Trophoblast cell (in vitro differentiated cells and primary cell): ENCODE measurements around the gene PDE10A.

Experiments used
- DNase-seq, 2 donors: peaks; one replicate each; pipeline ENCODE4 v3.0.0-alpha.2; 2016
- H2AFZ ChIP-seq: 2 replicates; pipeline ENCODE4 v1.6.1; 2013; ENCODE audit warnings: low read length, moderate library complexity, mild to moderate bottlenecking; ENCODE audit not compliant: insufficient read depth, poor library complexity
- H2AK5ac ChIP-seq: 2 replicates; pipeline ENCODE4 v1.6.1; 2013; ENCODE audit warnings: mild to moderate bottlenecking, low read length
- H2BK120ac ChIP-seq: 2 replicates; pipeline ENCODE4 v1.6.1; 2013; ENCODE audit warnings: low read length, mild to moderate bottlenecking, moderate library complexity; ENCODE audit not compliant: insufficient read depth, poor library complexity
- H2BK12ac ChIP-seq: 2 replicates; pipeline ENCODE4 v1.6.1; 2013; ENCODE audit warnings: mild to moderate bottlenecking, low read length, moderate library complexity
- H2BK5ac ChIP-seq: 2 replicates; pipeline ENCODE4 v1.6.1; 2013; ENCODE audit warnings: low read length, low read depth, moderate library complexity, mild to moderate bottlenecking; ENCODE audit not compliant: poor library complexity
- H3K14ac ChIP-seq: 2 replicates; pipeline ENCODE4 v1.6.1; 2013; ENCODE audit warnings: mild to moderate bottlenecking, low read length
- H3K18ac ChIP-seq: 2 replicates; pipeline ENCODE4 v1.6.1; 2013; ENCODE audit warnings: mild to moderate bottlenecking, low read length
- H3K23ac ChIP-seq: 2 replicates; pipeline ENCODE4 v1.6.1; 2013; ENCODE audit warnings: low read length
- H3K27ac ChIP-seq: 2 replicates; pipeline ENCODE4 v1.5.1; 2013; ENCODE audit warnings: low read depth, mild to moderate bottlenecking, inconsistent platforms, low read length, moderate library complexity
- H3K27me3 ChIP-seq: 2 replicates; pipeline ENCODE4 v1.6.1; 2013; ENCODE audit warnings: inconsistent platforms, mild to moderate bottlenecking, low read length, moderate library complexity; ENCODE audit not compliant: insufficient read depth
- H3K36me3 ChIP-seq, 2 experiments: 1 replicate in 1 of 2; 2 replicates in 1 of 2; pipeline ENCODE4 v1.6.1; 2013; ENCODE audit warnings: low read length in 2 of 2, mild to moderate bottlenecking in 2 of 2, moderate library complexity in 1 of 2; ENCODE audit not compliant: insufficient read depth in 2 of 2, control insufficient read depth in 1 of 2
- H3K4ac ChIP-seq: 2 replicates; pipeline ENCODE4 v1.6.1; 2013; ENCODE audit warnings: low read depth, mild to moderate bottlenecking, low read length, moderate library complexity
- H3K4me1 ChIP-seq, 2 experiments: 1 replicate in 1 of 2; 2 replicates in 1 of 2; pipeline ENCODE4 v1.6.1; 2013; ENCODE audit warnings: low read length in 2 of 2, mild to moderate bottlenecking in 2 of 2, moderate library complexity in 1 of 2; ENCODE audit not compliant: insufficient read depth in 2 of 2, control insufficient read depth in 1 of 2
- H3K4me2 ChIP-seq: 2 replicates; pipeline ENCODE4 v1.6.1; 2013; ENCODE audit warnings: inconsistent platforms, mild to moderate bottlenecking, low read length, moderate library complexity
- H3K4me3 ChIP-seq: 2 replicates; pipeline ENCODE4 v1.5.1; 2013; ENCODE audit warnings: mild to moderate bottlenecking, low read depth, low read length, inconsistent platforms
- H3K79me1 ChIP-seq: one replicate; pipeline ENCODE4 v1.6.1; 2013; ENCODE audit warnings: low read length
- H3K79me2 ChIP-seq: 2 replicates; pipeline ENCODE4 v1.6.1; 2013; ENCODE audit warnings: low read length, mild to moderate bottlenecking; ENCODE audit not compliant: control insufficient read depth, insufficient read depth, poor library complexity
- H3K9ac ChIP-seq: 2 replicates; pipeline ENCODE4 v1.6.1; 2013; ENCODE audit warnings: mild to moderate bottlenecking, low read length
- H3K9me3 ChIP-seq: 2 replicates; pipeline ENCODE4 v1.6.1; 2013; ENCODE audit warnings: low read depth, mild to moderate bottlenecking, control low read depth, inconsistent platforms, low read length; ENCODE audit not compliant: insufficient read depth
- H4K12ac ChIP-seq: 2 replicates; pipeline ENCODE4 v1.6.1; 2013; ENCODE audit warnings: low read depth, mild to moderate bottlenecking, low read length, moderate library complexity
- H4K8ac ChIP-seq: 2 replicates; pipeline ENCODE4 v1.6.1; 2013; ENCODE audit warnings: low read depth, mild to moderate bottlenecking, low read length, moderate library complexity
- H4K91ac ChIP-seq: one replicate; pipeline ENCODE4 v1.6.1; 2013; ENCODE audit warnings: low read depth, mild to moderate bottlenecking, low read length, moderate library complexity
- WGBS: extraction: QIAGEN DNeasy Blood & Tissue Kit; methylation state at CpG from one replicate; pipeline ENCODE4 v1.1.7; 2013; ENCODE audit warnings: missing lambda C conversion rate; ENCODE audit not compliant: insufficient read length, insufficient coverage; ENCODE audit errors: extremely low coverage; 5-methylcytosine and 5-hydroxymethylcytosine counted together

PDE10A gene

GRCh38 chr6:165653607-165654006 lies 9.4 kb downstream of the PDE10A start:
- H2BK120ac ChIP-seq = no peak overlapping the region
- H3K23ac ChIP-seq = no peak overlapping the region
- H3K27me3 ChIP-seq = no peaks in the 10 kb centered on the region
- H3K27ac ChIP-seq = no peak overlapping the region
- no peaks in the 10 kb centered on the region for H3K9me3 ChIP-seq
- H3K79me1 ChIP-seq = no peaks in the 10 kb centered on the region
- H3K4me1 ChIP-seq = peaks cover 7 to 10% of the 10 kb centered on the region in 2 experiments
- no peaks in the 10 kb centered on the region for H3K79me2 ChIP-seq
- H3K4me2 ChIP-seq = no peak overlapping the region
- no peak overlapping the region for H4K8ac ChIP-seq
- peaks cover 0 to 3% of the 10 kb centered on the region in 2 experiments for H3K36me3 ChIP-seq
- no peak overlapping the region for H3K4me3 ChIP-seq
- H2BK12ac ChIP-seq = no peak overlapping the region
- DNase-seq = no peak
- H2BK5ac ChIP-seq = no peak overlapping the region
- no peak overlapping the region for H4K91ac ChIP-seq
- H3K9ac ChIP-seq = no peak overlapping the region
- no peak overlapping the region for H3K4ac ChIP-seq
- no peak overlapping the region for H3K14ac ChIP-seq
- no peak overlapping the region for H2AFZ ChIP-seq
- no peak overlapping the region for H3K18ac ChIP-seq
- H4K12ac ChIP-seq = no peak overlapping the region
- no CpG with 5 or more reads among the region's 11 CpGs for WGBS
- no peak overlapping the region for H2AK5ac ChIP-seq

GRCh38 chr6:165653196-165653595 lies 9.8 kb downstream of the PDE10A start:
- H4K8ac ChIP-seq = no peak overlapping the region
- peaks cover 0 to 3% of the 10 kb centered on the region in 2 experiments for H3K36me3 ChIP-seq
- H3K79me2 ChIP-seq = no peaks in the 10 kb centered on the region
- H2BK12ac ChIP-seq = no peak overlapping the region
- peaks cover 6 to 8% of the 10 kb centered on the region in 2 experiments for H3K4me1 ChIP-seq
- H3K9ac ChIP-seq = no peak overlapping the region
- H2AK5ac ChIP-seq = no peak overlapping the region
- H4K91ac ChIP-seq = no peak overlapping the region
- H3K4me2 ChIP-seq = no peak overlapping the region
- H3K27ac ChIP-seq = no peak overlapping the region
- no peak overlapping the region for H3K4me3 ChIP-seq
- no peaks in the 10 kb centered on the region for H3K9me3 ChIP-seq
- H4K12ac ChIP-seq = no peak overlapping the region
- no peak overlapping the region for H2AFZ ChIP-seq
- H2BK120ac ChIP-seq = no peak overlapping the region
- no peak overlapping the region for H3K4ac ChIP-seq
- no peaks in the 10 kb centered on the region for H3K27me3 ChIP-seq
- no peaks in the 10 kb centered on the region for H3K79me1 ChIP-seq
- H3K14ac ChIP-seq = no peak overlapping the region
- H3K23ac ChIP-seq = no peak overlapping the region
- no peak for DNase-seq
- no peak overlapping the region for H3K18ac ChIP-seq
- no peak overlapping the region for H2BK5ac ChIP-seq
- WGBS = no CpG with 5 or more reads among the region's 9 CpGs

- H2BK120ac ChIP-seq = no peak overlapping the region
- H3K36me3 ChIP-seq = peaks cover 0 to 3% of the 10 kb centered on the region in 2 experiments
- no peak overlapping the region for H4K91ac ChIP-seq
- no peak overlapping the region for H4K12ac ChIP-seq
- H3K9me3 ChIP-seq = no peaks in the 10 kb centered on the region
- H3K9ac ChIP-seq = no peak overlapping the region
- no peak overlapping the region for H4K8ac ChIP-seq
- no peak overlapping the region for H3K4me2 ChIP-seq
- no CpG with 5 or more reads among the region's 5 CpGs for WGBS
- H3K4ac ChIP-seq = no peak overlapping the region
- H3K23ac ChIP-seq = no peak overlapping the region
- H3K18ac ChIP-seq = no peak overlapping the region
- H3K4me3 ChIP-seq = no peak overlapping the region
- no peak overlapping the region for H3K27ac ChIP-seq
- no peak overlapping the region for H2BK5ac ChIP-seq
- H2AK5ac ChIP-seq = no peak overlapping the region
- H2AFZ ChIP-seq = no peak overlapping the region
- no peaks in the 10 kb centered on the region for H3K79me1 ChIP-seq
- H3K79me2 ChIP-seq = no peaks in the 10 kb centered on the region
- DNase-seq = no peak
- no peak overlapping the region for H3K14ac ChIP-seq
- H3K27me3 ChIP-seq = no peaks in the 10 kb centered on the region
- no peak overlapping the region for H2BK12ac ChIP-seq
- peaks cover 5 to 8% of the 10 kb centered on the region in 2 experiments for H3K4me1 ChIP-seq
Measured at GRCh38 chr6:165652766-165653165, 10.3 kb downstream of the PDE10A start.

GRCh38 chr6:165649166-165650137 lies 13.6 kb downstream of the PDE10A start:
- Histone ChIP-seq H3K14ac (no peak overlapping the region), H3K36me3 (no peaks in the 10 kb centered on the region), H3K4me1 (no peaks in the 10 kb centered on the region), H2AFZ (no peak overlapping the region), H3K4me2 (no peak overlapping the region), H3K4me3 (no peak overlapping the region), H3K9ac (no peak overlapping the region), H2BK5ac (no peak overlapping the region), H3K4ac (no peak overlapping the region), H2AK5ac (no peak overlapping the region), H2BK12ac (no peak overlapping the region), H3K79me2 (no peaks in the 10 kb centered on the region), H4K12ac (no peak overlapping the region), H3K27me3 (no peaks in the 10 kb centered on the region), H3K27ac (no peak overlapping the region), H3K79me1 (no peaks in the 10 kb centered on the region), H3K18ac (no peak overlapping the region), H3K9me3 (no peaks in the 10 kb centered on the region), H4K8ac (no peak overlapping the region), H3K23ac (no peak overlapping the region), H2BK120ac (no peak overlapping the region), H4K91ac (no peak overlapping the region)
- DNase-seq = no peak
- WGBS = no CpG with 5 or more reads among the region's 11 CpGs
